HCT116 (cell line): ENCODE measurements around the gene IFT88. TPM values are rescaled to one million over a fixed set of nuclear protein-coding genes. Genes with fewer than 3 reads are reported as not detected.

Source experiments
- ATAC-seq: fragments of 200-7000 bp; cut with Tn5 transposase; 2 replicates; pipeline ENCODE4 v1.9.1; 2020; ENCODE audit warnings: mild to moderate bottlenecking, moderate library complexity
- BruUV-seq: library from RNA; stranded (reverse); fragments of 400-500 nt; replicated peaks from 2 replicates; lab custom pipeline; 2021; lab: Mats Ljungman, UMichigan
- CTCF ChIA-PET: fragments of 300-600 bp; sonication (Branson Sonifier 250); formaldehyde crosslinking; loops from one replicate; lab custom pipeline; 2021; ENCODE audit warnings: antibody characterized with exemption; lab: Charles Lee
- POLR2A ChIA-PET: fragments of 300-600, 350-600 bp; sonication (Branson Sonifier 250); formaldehyde crosslinking; loops from one replicate; lab custom pipeline; 2021; ENCODE audit warnings: antibody characterized with exemption; lab: Charles Lee
- RAD21 ChIA-PET, 2 experiments: fragments of 300-600 bp; sonication (Branson Sonifier 250); formaldehyde crosslinking; loops; one replicate each; lab custom pipeline; 2023; ENCODE audit warnings: low total read pairs in 2 of 2; ENCODE audit not compliant: uncharacterized antibody in 2 of 2, unreplicated experiment in 2 of 2, low non-redundant PET in 1 of 2; lab: Charles Lee
- DNase-seq: peaks from one replicate; pipeline ENCODE4 v3.0.0-alpha.2; 2010; ENCODE audit warnings: low read depth, low spot score
- H2AFZ ChIP-seq: fragments of 200-600 bp; shearing (Covaris generic), sonication (generic); 2 replicates; pipeline ENCODE4 v1.6.1; 2017; ENCODE audit warnings: low read depth, mixed run types, mixed read lengths, antibody characterized with exemption, low read length; ENCODE audit not compliant: poor library complexity, severe bottlenecking
- H3K27ac ChIP-seq: 2 replicates; pipeline ENCODE4 v1.5.1; 2012; ENCODE audit warnings: low read depth, low read length
- H3K27me3 ChIP-seq: fragments of 200-600 bp; sonication (generic); 2 replicates; pipeline ENCODE4 v1.6.1; 2016; ENCODE audit warnings: mixed run types, low read length, mixed read lengths; ENCODE audit not compliant: insufficient read depth
- H3K36me3 ChIP-seq, 2 experiments: fragments of 200-500 bp in 1 of 2; fragments of 200-600 bp in 1 of 2; sonication (Bioruptor generic) in 1 of 2; sonication (generic) in 1 of 2; 2 replicates each; pipeline versions ENCODE4 v1.5.1 to v1.6.1; 2014 to 2016; ENCODE audit warnings: low read length in 2 of 2, inconsistent platforms in 1 of 2, mixed read lengths in 1 of 2, mixed run types in 1 of 2; ENCODE audit not compliant: insufficient read depth in 2 of 2, control insufficient read depth in 1 of 2
- H3K4me1 ChIP-seq, 2 experiments: fragments of 200-600 bp in 1 of 2; sonication (generic) in 1 of 2; 2 replicates each; pipeline versions ENCODE4 v1.5.1 to v1.6.1; 2012 to 2017; ENCODE audit warnings: low read length in 2 of 2, inconsistent platforms in 1 of 2, mild to moderate bottlenecking in 1 of 2, mixed read lengths in 1 of 2, mixed run types in 1 of 2, moderate library complexity in 1 of 2; ENCODE audit not compliant: insufficient read depth in 2 of 2, control insufficient read depth in 1 of 2
- H3K4me2 ChIP-seq: fragments of 200-600 bp; sonication (generic); 2 replicates; pipeline ENCODE4 v1.6.1; 2017; ENCODE audit warnings: mixed run types, low read length, mixed read lengths
- H3K4me3 ChIP-seq, 2 experiments: fragments of 200-600 bp in 1 of 2; sonication (generic) in 1 of 2; replicated peaks in 1 of 2; 2 replicates each; pipeline ENCODE4 v1.5.1; 2011 to 2016; ENCODE audit warnings: low read length in 2 of 2, control low read depth in 1 of 2, low read depth in 1 of 2, mild to moderate bottlenecking in 1 of 2, mixed read lengths in 1 of 2, mixed run types in 1 of 2
- H3K79me2 ChIP-seq: fragments of 200-600 bp; sonication (generic); 2 replicates; pipeline ENCODE4 v1.6.1; 2017; ENCODE audit warnings: mild to moderate bottlenecking, mixed run types, low read length, moderate library complexity, mixed read lengths; ENCODE audit not compliant: insufficient read depth
- H3K9ac ChIP-seq: fragments of 200-600 bp; sonication (generic); 2 replicates; pipeline ENCODE4 v1.6.1; 2016; ENCODE audit warnings: low read length, mixed read lengths
- H3K9me2 ChIP-seq: fragments of 200-600 bp; sonication (generic), shearing (Covaris generic); 2 replicates; pipeline ENCODE4 v1.6.1; 2017; ENCODE audit warnings: mixed run types, mild to moderate bottlenecking, moderate library complexity; ENCODE audit not compliant: insufficient read depth
- H3K9me3 ChIP-seq, 2 experiments: fragments of 200-500 bp in 1 of 2; fragments of 200-600 bp in 1 of 2; sonication (Bioruptor generic) in 1 of 2; sonication (generic) in 1 of 2; 2 replicates each; pipeline ENCODE4 v1.6.1; 2014 to 2017; ENCODE audit warnings: low read length in 2 of 2, mixed read lengths in 2 of 2, inconsistent platforms in 1 of 2, low read depth in 1 of 2, mild to moderate bottlenecking in 1 of 2, mixed run types in 1 of 2, moderate library complexity in 1 of 2; ENCODE audit not compliant: control insufficient read depth in 1 of 2, insufficient read depth in 1 of 2
- H4K20me1 ChIP-seq: fragments of 200-600 bp; sonication (generic), shearing (Covaris generic); 2 replicates; pipeline ENCODE4 v1.6.1; 2017; ENCODE audit warnings: mixed run types, mild to moderate bottlenecking, moderate library complexity; ENCODE audit not compliant: insufficient read depth
- CBX3 ChIP-seq: IDR thresholded peaks from 2 replicates; pipeline ENCODE4 v1.6.1; 2012; ENCODE audit warnings: low read depth
- CEBPB ChIP-seq: IDR thresholded peaks from 2 replicates; pipeline ENCODE4 v1.6.1; 2012; ENCODE audit warnings: low read depth
- ELF1 ChIP-seq: IDR thresholded peaks from 2 replicates; pipeline ENCODE4 v1.6.1; 2012; ENCODE audit warnings: low read depth, borderline replicate concordance
- EZH2 ChIP-seq: fragments of 200-600 bp; sonication (generic); IDR thresholded peaks from 2 replicates; pipeline ENCODE4 v1.6.1; 2017; ENCODE audit warnings: antibody characterized with exemption, mixed run types
- POLR2A ChIP-seq: IDR thresholded peaks from 2 replicates; pipeline ENCODE4 v1.7.0; 2011; ENCODE audit warnings: borderline replicate concordance; ENCODE audit not compliant: insufficient read depth, insufficient read length; ENCODE audit errors: extremely low read depth
- POLR2AphosphoS5 ChIP-seq: IDR thresholded peaks from 2 replicates; pipeline ENCODE4 v1.6.1; 2011; ENCODE audit warnings: mild to moderate bottlenecking, low read depth, low read length, moderate library complexity
- RAD21 ChIP-seq: IDR thresholded peaks from 2 replicates; pipeline ENCODE4 v1.6.1; 2012; ENCODE audit warnings: low read depth, mild to moderate bottlenecking
- YY1 ChIP-seq: IDR thresholded peaks from 2 replicates; pipeline ENCODE4 v1.6.1; 2011; ENCODE audit warnings: low read length, low read depth, moderate library complexity, mild to moderate bottlenecking; ENCODE audit not compliant: insufficient replicate concordance; ENCODE audit errors: extremely low read depth
- ZFX ChIP-seq: fragments of 450-650 bp; IDR thresholded peaks from 2 replicates; pipeline ENCODE4 v1.6.1; 2017
- intact Hi-C: fragments of 100-400 bp; cut with micrococcal nuclease; formaldehyde crosslinking; loops from 2 replicates; pipeline ENCODE4 v1.10.0; 2022
- total RNA-seq: library from RNA; stranded (reverse); gene quantifications from one replicate; pipeline ENCODE4 v1.2.1, GENCODE V29; 2021; ENCODE audit not compliant: unreplicated experiment
- TF ChIP-seq, protein P1 (sequence below): IDR thresholded peaks from 2 replicates; pipeline ENCODE4 v1.6.1; 2012
- TF ChIP-seq, protein P2 (sequence below): IDR thresholded peaks from 2 replicates; pipeline ENCODE4 v1.6.1; 2012
- TF ChIP-seq, protein P3 (sequence below), 3 experiments: fragments of 200-600 bp in 1 of 3; sonication (generic) in 1 of 3; IDR thresholded peaks in 2 of 3; conservative IDR thresholded peaks in 1 of 3; 2 replicates each; pipeline ENCODE4 v1.5.1; 2012 to 2017; ENCODE audit warnings: low read depth in 2 of 3, low read length in 2 of 3, antibody characterized with exemption in 1 of 3, borderline replicate concordance in 1 of 3, control low read depth in 1 of 3, mild to moderate bottlenecking in 1 of 3, mixed read lengths in 1 of 3, mixed run types in 1 of 3, moderate library complexity in 1 of 3; ENCODE audit not compliant: insufficient read depth in 1 of 3

IFT88 gene
- total RNA-seq, 1 experiment from 2014 or later, result 13.1 TPM

DNA sequence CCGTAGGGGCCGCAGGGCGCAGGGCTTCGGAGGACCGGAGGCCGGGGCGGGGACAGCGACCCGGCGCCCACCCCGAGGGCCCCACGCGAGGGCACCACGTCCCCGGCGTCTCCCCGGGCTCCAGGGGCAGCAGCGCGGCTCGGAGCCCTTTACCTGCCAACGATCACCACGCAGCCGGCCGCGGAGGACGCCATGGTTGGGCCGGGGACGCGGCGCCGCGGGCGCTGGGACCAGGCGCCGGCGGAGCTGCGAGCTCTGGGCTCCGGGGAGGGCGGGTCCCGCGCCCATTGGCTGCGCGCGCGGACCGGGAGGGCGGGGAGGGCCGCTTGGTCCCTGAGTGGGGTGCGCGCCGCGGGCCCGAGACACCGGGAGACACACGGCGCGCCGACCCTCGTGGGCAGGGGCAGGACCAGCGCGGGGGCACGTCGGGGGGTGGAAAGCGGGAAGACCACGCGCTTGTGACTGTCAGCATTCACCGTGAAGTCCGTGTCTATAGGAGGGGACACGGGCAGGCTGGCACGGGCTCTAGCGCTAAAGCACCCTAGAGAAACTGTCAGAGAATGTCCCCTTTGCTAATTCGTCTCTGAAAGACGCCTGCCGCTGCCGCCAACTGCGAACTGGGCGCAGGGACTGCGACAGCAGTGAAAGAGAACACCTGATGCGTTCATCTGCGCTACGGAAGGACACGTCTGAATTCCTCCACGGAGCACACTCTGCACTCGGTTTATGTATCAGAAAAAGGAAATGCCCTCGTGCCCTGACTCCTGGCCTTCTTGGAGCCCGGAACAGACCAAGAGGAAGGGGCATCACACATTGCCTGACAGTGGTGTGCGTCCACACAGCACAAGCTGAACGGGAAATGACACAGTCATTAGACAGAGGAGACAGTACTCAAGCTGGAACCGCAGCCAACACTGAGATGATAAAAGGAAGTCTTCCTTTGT, 41.1 kb upstream of the IFT88 start, which contains the start of gene CRYL1:
Gene CRYL1 (minus strand): TSS at position 257 of the 944 bp plus-strand sequence. CDS start 63 bp downstream, at position 194.
- BruUV-seq, result no TSS peak
- DNase-seq, result no peak
- Histone ChIP-seq H3K9ac (peak within 1 kb of the TSS; percentile 75), H2AFZ (peak within 1 kb of the TSS; percentile 58), H3K9me3 (no peaks in the 10 kb centered on the region), H3K4me1 (peaks cover 7 to 21% of the 10 kb centered on the region in 2 experiments), H3K36me3 (no peaks in the 10 kb centered on the region), H3K27me3 (no peaks in the 10 kb centered on the region), H3K9me2 (no peaks in the 10 kb centered on the region), H3K4me2 (peak within 1 kb of the TSS; percentile 94), H3K79me2 (peaks cover 6% of the 10 kb centered on the region; the same call in 1 of the 2 replicates), H3K27ac (peak within 1 kb of the TSS; percentile 66), H4K20me1 (no peaks in the 10 kb centered on the region), H3K4me3 (peak within 1 kb of the TSS; percentile 72 to 86)
- intact Hi-C loops, result loop anchor here (2.0 kb wide), 1 partner anchor 41 kb away; the partner anchor contains the start of gene IFT88
- TF ChIP-seq EZH2 (no peak), ELF1 (no peak), POLR2AphosphoS5 (peak; percentile 66; the same call in 1 of the 2 replicates), ZFX (peak; percentile 94), RAD21 (no peak), YY1 (peak; percentile 55), CBX3 (no peak), POLR2A (peak; percentile 63), CEBPB (no peak)
- TF ChIP-seq, protein P1, sequence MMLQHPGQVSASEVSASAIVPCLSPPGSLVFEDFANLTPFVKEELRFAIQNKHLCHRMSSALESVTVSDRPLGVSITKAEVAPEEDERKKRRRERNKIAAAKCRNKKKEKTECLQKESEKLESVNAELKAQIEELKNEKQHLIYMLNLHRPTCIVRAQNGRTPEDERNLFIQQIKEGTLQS, result no peak
- TF ChIP-seq, protein P2, sequence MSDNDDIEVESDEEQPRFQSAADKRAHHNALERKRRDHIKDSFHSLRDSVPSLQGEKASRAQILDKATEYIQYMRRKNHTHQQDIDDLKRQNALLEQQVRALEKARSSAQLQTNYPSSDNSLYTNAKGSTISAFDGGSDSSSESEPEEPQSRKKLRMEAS, result peak; percentile 64
- TF ChIP-seq, protein P3, sequence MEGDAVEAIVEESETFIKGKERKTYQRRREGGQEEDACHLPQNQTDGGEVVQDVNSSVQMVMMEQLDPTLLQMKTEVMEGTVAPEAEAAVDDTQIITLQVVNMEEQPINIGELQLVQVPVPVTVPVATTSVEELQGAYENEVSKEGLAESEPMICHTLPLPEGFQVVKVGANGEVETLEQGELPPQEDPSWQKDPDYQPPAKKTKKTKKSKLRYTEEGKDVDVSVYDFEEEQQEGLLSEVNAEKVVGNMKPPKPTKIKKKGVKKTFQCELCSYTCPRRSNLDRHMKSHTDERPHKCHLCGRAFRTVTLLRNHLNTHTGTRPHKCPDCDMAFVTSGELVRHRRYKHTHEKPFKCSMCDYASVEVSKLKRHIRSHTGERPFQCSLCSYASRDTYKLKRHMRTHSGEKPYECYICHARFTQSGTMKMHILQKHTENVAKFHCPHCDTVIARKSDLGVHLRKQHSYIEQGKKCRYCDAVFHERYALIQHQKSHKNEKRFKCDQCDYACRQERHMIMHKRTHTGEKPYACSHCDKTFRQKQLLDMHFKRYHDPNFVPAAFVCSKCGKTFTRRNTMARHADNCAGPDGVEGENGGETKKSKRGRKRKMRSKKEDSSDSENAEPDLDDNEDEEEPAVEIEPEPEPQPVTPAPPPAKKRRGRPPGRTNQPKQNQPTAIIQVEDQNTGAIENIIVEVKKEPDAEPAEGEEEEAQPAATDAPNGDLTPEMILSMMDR (IDR thresholded peaks at IDR 0.05 in 2 of 3, conservative IDR thresholded peaks at IDR 0.05 in 1 of 3; ENCODE audit: borderline replicate concordance in 1 of 3, insufficient read depth in 1 of 3, low read depth in 2 of 3, low read length in 2 of 3), result no peak
- ATAC-seq, result peak; percentile 91
- RAD21 ChIA-PET, result interaction anchor here in 1 of 2 experiments (0.6 kb wide), 1 partner anchor 701 kb away, joined by 3 read pairs; no protein-coding TSS in a partner anchor
- POLR2A ChIA-PET, result interaction anchor here (0.6 to 1.3 kb wide), 4 partner anchors 10 to 326 kb away, joined by 3 to 7 read pairs (median 3); no protein-coding TSS in a partner anchor
- CTCF ChIA-PET, result interaction anchor here (0.6 to 0.7 kb wide), 3 partner anchors 302 to 930 kb away, joined by 3 to 4 read pairs (median 3); no protein-coding TSS in a partner anchor
